ENCODE measurements around the gene CORO6. TPM values are rescaled to one million over a fixed set of nuclear protein-coding genes. Genes with fewer than 3 reads are reported as not detected.
A peak's percentile ranks its signal among the peaks of the same experiment; 100 is the strongest.

The CORO6 gene
- total and polyA plus RNA-seq, 10 of the 15 experiments (the other 5 are each of a cell fraction or from before 2014, with no cell fraction given) = 0.26 to 5.0 (median 1.7) TPM; not detected in 1

- TF ChIP-seq ZNF687 (IDR thresholded peaks at IDR 0.05) (peak; percentile 68), LARP7 (IDR thresholded peaks at IDR 0.05) (0 out of 2 replicates have a peak, but pooled peaks have one; percentile 45), CHD2 (IDR thresholded peaks at IDR 0.05; ENCODE audit: borderline replicate concordance, low read depth, low read length) (0 out of 2 replicates have a peak, but pooled peaks have one; percentile 27), BCL3 (IDR thresholded peaks at IDR 0.05; ENCODE audit: borderline replicate concordance, insufficient read depth, low read depth, low read length, poor library complexity, severe bottlenecking) (no peak), IRF3 (IDR thresholded peaks at IDR 0.05) (no peak), SMC3 (IDR thresholded peaks at IDR 0.05; ENCODE audit: borderline replicate concordance, low read length) (peak; percentile 66), NR2F1 (conservative IDR thresholded peaks at IDR 0.05) (peak; percentile 22; the same call in 1 of the 2 replicates), IKZF1 (conservative IDR thresholded peaks at IDR 0.05) (peak; percentile 62), SIN3A (IDR thresholded peaks at IDR 0.05; ENCODE audit: low read depth, low read length) (peak; percentile 65; the same call in 1 of the 2 replicates), RB1 (IDR thresholded peaks at IDR 0.05; ENCODE audit: borderline replicate concordance) (peak; percentile 69; the same call in 1 of the 2 replicates), SMARCA5 (IDR thresholded peaks at IDR 0.05) (peak; percentile 79; the same call in 1 of the 2 replicates), GATAD2B (conservative IDR thresholded peaks at IDR 0.05; ENCODE audit: low read depth) (peak; percentile 44), USF1 (IDR thresholded peaks at IDR 0.05; ENCODE audit: borderline replicate concordance, extremely low read length, insufficient read depth, low read depth, low read length) (peak; percentile 28), DPF2 (IDR thresholded peaks at IDR 0.05) (0 out of 2 replicates have a peak, but pooled peaks have one; percentile 28), E2F8 (IDR thresholded peaks at IDR 0.05; ENCODE audit: low read depth, partially characterized antibody) (no peak), WRNIP1 (IDR thresholded peaks at IDR 0.05; ENCODE audit: borderline replicate concordance, low read depth, low read length) (no peak), PAX5 (IDR thresholded peaks at IDR 0.05; ENCODE audit: borderline replicate concordance, low read depth, low read length) (peak; percentile 82), KAT2A (conservative IDR thresholded peaks at IDR 0.05; ENCODE audit: control insufficient read depth, low read depth, low read length) (no peak), YY1 (IDR thresholded peaks at IDR 0.05; ENCODE audit: low read depth, low read length) (0 out of 2 replicates have a peak, but pooled peaks have one; percentile 46), MAX (IDR thresholded peaks at IDR 0.05; ENCODE audit: low read depth, low read length) (peak; percentile 71; the same call in 1 of the 2 replicates)
These were observed 9.3 kb downstream of the CORO6 start (continued) for GRCh38 chr17:29613352-29613837.
